DMS79 (cell line): ENCODE measurements around the gene TFAM.

Source experiments
- DNase-seq: peaks from one replicate; lab custom pipeline; 2025; lab: John Stamatoyannopoulos, UW

TFAM gene

GRCh38 chr10:58433571-58433970, 48.4 kb downstream of the TFAM start:
- no peak for DNase-seq

- no peak for DNase-seq
Observed at GRCh38 chr10:58435297-58435985, 50.2 kb downstream of the TFAM start.

- DNase-seq, result no peak
Observed at GRCh38 chr10:58436071-58436470, 50.9 kb downstream of the TFAM start.

- no peak for DNase-seq
Observed at GRCh38 chr10:58438340-58438871, 53.2 kb downstream of the TFAM start.

GRCh38 chr10:58438986-58439385, 53.8 kb downstream of the TFAM start:
- no peak for DNase-seq

- no peak for DNase-seq
Observed at GRCh38 chr10:58439632-58440364, 54.6 kb downstream of the TFAM start.

GRCh38 chr10:58440484-58440883, 55.3 kb downstream of the TFAM start:
- no peak for DNase-seq

GRCh38 chr10:58444321-58444720, 59.1 kb downstream of the TFAM start:
- no peak for DNase-seq

- DNase-seq, result no peak
Observed at GRCh38 chr10:58444876-58445275, 59.7 kb downstream of the TFAM start.

- DNase-seq, result no peak
Observed at GRCh38 chr10:58448121-58448935, 63.1 kb downstream of the TFAM start.
